GM04503 (cell line): ENCODE data around the gene PAK1.
"Not testable (repeated sequence)": the region's sequence is repeated elsewhere in the genome, so short reads cannot be mapped to it uniquely, and the experiment has no call there.

Source experiments
- DNase-seq: peaks from one replicate; pipeline ENCODE4 v3.0.0-alpha.2; 2012; ENCODE audit warnings: low read depth

PAK1 gene

DNA sequence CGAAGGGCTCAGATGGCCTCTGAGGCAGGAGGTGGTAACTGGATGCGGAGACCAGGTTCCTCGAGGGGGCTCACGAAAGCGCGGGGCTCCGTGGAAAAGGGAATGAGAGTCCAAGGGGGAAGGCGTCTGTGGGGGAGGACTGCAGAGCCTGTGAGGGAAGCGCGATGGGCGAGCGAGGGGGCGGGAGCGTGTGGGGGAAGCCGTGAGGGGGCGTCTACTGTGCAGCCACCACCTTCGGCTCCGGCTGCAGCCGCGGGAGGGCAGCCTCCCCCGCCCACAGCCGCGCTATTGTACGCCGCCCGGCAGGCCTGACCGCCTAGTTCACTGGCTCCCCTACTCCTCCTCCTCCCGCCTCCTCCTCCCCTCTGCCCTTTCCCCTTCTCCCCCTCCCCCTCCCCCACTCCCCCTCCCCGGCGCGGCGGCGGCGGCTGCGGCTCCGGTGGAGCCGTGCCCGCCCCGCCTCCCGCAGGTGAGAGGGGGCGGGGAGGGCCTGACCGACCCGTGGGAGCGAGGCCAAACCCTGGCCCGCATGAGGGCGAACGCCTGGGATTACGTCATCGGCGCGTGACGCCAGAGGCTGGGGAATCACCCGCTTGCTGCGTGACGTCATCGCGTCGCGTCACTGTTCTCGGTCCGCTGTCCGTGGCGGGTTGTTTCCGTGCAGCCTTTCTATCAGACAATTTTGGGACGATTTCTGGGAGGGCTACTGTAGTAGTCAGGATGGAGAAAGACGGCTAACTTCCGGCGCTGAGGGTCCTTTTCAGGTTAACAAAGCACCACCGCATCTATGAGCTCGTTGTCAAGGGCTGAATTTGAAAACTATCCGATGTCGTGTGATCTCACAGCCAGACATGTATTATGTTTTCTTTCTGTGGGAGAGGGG lies at the start of gene PAK1:
Gene PAK1, minus strand, starts transcription at position 294 of the 883 bp plus-strand sequence. CDS start 81,574 bp downstream, outside the sequence.
- no peak for DNase-seq

DNA sequence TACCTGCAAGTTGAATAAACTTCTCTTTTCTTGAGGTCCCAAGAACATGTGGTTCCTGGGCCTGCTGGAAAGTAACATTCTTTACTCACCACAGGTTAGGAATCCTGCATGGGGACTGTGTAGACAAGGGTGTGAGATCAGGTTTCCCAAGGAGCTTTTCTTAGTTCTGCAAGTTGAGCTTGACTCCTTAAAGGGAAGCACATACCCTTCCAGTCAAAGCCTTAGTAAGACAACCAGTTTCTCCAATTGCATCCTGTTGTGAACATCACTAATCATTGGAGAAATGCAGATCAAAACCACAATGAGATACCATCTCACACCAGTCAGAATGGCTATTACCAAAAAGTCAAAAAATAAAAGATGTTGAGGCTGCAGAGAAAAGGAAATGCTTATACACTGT lies 48.3 kb upstream of the PAK1 start:
- no peak for DNase-seq

DNA sequence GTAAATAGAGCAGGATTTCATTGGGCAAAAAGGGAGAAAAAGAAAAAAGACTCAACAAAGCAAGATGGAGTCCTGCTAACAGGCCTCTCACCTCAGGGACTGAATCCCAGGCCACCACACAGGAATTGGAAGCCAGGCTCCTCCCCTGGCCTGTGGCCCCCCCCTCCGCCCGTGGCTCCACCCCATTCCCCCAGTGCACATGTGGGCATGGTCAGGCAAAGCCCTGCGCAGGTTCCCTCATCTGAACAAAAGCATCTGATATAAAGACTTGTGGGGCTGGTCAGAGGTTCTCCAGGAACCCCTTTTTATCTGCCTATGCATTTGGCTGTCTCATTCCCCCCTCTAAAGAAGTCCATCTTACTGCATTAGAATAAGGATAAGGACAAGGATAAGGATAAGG lies 46.0 kb upstream of the PAK1 start:
- DNase-seq: no peak

DNA sequence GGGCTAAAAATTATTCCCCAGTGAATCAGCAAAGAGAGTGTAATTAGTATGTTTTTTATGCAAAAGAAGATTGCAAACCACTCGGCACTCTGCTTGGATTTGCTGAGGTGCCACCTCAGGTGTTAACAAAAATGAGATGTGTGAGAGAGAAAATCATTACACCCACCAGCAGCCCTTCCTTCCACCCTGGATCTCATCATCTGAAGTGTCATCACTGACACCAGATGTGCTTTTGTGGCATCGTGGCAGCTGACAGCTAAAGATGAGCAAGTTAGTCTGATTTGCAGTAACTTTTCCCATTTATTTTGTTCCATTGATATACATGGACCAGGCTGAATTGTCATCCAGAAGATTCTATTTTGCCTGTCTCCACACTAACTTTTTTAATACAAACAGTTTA lies 44.6 kb upstream of the PAK1 start:
- DNase-seq: no peak

DNA sequence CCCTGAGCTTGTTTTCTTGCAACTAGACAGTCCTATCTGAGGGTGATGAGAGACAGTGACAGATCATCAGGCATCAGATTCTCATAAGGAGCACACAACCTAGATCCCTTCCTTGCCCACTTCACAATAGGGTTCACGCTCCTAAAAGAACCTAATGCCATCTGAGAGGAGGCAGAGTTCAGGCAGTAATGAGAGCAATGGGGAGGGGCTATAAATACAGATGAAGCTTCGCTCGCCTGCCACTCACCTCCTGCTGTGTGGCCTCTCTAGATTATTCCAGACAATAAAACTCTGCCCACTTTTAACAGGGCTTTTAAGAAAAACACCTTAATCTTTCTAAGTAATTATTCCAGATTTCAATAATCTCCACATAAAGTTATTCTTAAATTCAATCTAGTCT lies 43.9 kb upstream of the PAK1 start:
- no peak for DNase-seq

DNA sequence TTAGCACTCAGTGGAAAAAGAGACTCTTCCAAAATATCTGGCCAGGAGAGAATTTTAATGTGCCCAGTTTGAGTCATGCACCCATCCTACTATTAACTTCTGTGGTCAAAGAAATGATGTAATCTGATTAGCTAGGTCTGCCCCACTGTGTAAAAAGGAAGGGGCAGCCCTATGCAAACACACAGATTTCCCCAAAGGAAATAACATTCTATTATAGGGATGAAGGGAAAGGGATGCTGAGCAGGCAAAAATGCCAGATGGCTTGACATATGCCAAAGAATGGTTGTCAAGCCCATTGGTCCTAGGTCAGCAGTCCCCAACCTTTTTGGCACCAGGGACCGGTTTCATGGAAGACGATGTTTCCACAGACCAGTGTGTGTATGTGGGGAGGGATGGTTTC lies 43.3 kb upstream of the PAK1 start:
- no peak for DNase-seq

DNA sequence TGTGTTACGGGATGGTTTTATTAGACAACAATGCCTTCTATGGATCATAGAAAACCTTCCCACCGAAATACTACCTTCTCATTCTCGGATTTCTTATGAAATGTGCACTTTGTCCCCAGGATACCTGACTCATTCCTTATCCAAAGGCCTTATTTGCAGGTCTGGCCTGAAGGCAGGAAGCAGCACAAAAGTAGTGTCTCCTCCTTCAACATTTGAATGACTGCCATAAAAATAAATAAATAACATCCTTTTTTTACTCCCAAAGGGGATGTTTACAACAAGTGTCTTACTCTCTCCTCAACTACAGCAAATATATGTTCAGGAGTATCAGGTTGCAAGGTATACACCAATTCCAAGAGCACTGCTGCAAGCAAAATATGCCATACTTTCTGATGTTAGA lies 41.6 kb upstream of the PAK1 start:
- no peak for DNase-seq

DNA sequence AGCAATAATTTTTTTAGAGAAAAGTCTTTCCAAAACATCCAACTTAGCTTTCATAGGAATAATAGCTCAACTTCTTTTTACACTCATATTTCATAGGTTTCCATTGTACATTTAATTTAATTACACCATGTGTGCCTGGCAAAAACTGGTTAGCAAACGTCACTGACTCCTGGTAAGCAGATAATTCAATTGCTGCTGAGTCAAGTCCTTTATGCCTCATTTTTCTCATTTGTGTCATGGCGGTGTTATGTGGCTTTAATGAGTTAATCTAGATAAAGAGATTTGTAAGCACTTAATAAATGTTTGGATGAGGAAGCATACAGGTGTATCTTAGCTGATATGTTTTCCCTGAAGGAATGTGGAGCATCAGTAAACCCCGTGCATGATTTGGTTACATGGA lies 41.2 kb upstream of the PAK1 start:
- DNase-seq: no peak

DNA sequence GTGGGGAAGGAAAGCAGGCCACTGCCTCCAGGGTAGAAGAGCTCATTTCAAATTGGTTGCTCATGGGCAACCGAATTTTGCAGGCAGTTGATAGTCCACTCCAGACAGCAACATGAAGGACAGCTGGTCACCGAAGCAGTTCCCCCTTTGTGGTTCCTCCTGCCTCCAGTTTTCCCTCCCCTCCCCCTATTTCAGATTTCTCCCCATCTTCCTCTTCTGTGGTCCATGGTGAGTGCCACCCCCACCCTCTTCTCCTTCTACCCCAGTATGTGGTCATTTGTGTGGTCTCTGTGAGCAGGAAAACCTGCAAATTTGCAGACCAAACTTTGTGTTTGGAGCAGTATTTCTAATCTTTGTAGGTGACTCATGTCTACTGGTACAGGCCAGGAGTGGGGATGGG lies 38.2 kb upstream of the PAK1 start:
- DNase-seq: no peak

DNA sequence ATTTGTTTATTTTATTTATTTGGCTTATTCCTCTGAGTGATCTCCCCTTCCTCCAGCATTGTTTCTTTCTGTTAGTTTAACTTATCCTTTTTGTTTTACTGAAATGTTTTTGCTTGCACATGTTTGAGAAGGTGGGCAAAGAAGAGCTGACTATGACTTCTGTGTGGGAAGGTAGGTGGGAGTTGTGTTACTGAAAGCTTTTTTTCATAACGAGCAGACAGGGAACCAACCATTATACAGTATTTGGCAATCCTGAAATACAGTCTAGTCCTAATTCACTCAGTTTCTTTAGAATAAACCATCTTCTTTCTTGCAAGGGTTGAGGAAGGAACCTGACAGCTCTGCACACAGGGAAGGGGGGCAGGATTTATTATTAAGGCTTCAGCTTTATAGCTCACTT lies 37.0 kb upstream of the PAK1 start:
- no peak for DNase-seq

DNA sequence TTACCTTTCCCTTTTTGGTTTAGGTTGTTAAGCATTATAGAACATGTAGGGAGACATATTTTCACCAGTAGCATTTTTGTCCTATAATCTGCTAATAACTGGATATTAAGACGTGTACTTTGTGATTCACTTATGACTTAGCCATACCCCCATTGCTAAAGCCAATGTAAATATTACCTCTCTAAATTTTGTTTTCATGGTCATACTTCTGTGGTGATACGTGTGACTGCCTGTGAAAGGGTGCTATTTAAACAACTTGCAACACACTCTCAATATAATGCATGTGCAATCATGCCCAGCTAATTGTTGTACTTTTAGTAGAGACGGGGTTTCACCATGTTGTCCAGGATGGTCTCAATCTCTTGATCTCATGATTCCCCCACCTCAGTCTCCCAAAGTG lies 36.2 kb upstream of the PAK1 start:
- no peak for DNase-seq

DNA sequence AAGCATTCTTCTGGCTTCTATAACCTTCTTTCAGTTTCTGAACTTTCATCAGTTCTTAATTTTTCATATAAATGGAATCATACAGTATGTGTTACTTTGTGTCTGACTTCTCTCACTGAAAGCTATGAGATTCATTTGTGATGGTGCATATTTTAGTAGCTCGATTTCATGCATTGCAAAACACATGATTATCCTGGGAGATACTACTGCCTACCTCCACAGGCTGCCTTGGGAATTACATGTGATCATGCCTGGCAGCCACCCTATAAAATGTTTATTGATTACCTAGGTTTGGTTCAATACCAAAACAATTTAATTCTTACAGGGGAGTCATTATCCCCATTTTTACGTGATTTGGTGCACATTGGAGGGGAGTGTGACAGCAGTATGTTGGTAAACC lies 34.1 kb upstream of the PAK1 start:
- DNase-seq: no peak

DNA sequence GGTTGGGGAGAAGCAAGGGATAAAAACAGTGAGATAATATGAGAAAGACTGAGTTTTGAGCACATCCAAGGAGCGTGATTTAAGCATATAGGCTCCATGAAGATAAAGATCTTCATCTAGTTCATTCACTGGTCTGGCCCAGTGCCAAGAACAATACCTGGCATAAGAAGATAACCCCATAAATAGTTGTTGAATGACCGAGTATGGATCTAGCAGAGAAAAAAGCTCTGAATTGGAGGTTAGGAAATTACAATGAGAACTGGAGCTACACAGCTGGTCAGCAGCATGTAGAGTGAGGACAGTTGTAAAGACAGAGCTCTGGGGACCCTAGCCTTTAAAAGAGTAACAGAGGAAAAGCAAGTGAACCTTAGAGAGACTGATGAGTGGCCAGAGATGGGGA lies 33.0 kb upstream of the PAK1 start:
- DNase-seq: no peak

DNA sequence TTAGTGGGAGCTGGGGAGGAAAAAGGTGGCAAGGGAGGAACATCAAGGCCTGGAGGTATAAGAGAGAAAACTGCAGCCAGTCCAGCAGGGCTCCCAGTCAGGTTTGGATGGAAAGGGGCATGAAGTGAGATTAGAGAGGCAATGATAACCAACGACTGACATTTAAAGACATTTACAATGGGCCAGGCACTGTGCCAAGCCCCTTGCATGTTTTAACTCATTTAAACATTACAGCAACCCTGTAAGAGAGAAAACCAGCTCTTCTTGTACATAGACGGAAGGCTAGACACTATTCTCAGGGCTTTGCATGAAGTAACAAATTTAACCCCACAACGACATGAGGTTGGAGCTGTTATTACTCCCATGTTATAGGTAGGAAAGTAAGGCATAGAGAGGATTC lies 32.1 kb upstream of the PAK1 start:
- no peak for DNase-seq

DNA sequence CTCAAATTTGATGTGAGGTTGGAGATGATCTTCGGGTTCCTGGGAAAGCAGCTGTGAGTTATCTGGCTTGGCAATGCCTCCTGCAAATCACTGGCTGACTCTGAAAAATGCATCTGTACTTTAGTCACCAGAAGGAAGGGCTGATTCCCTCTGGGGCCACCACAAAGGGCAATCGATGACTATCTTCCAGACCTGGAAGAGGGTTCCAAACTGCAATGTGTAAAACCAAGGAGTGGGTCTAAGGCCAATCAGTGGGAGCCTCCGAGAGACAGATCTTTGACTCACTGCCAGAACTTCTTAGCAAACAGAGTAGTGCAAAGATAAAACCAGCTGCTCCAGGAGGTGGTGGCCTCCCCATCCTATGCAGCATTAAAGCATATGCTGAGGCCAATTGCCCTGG lies 29.1 kb upstream of the PAK1 start:
- peak; percentile 12 for DNase-seq

DNA sequence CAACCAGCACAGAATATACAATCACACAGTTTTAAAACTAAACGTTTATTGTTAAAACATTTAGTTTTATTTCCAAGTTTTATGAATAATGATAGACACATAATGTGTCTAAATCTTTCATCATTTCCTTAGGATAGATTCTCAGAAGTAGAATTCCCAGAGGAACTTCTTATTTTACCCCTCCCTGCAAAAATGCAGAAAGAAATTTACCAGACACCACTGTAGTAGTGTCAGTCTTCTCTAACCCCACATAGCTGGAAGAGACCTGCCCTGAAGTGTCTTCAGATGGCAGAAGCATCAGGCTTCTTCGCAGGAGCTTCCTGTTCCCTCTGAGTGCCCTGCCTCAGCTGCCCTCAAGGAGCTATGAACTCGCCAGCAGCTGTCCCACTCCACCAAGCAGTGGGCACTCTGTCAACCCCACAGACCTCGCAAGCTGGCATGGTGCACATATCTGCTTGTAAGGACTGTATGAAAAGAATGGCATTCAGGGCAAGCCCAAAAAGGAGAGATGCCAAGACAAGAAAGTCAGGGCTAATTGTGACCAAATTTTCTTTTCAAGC lies 28.5 kb upstream of the PAK1 start:
- DNase-seq: no peak

DNA sequence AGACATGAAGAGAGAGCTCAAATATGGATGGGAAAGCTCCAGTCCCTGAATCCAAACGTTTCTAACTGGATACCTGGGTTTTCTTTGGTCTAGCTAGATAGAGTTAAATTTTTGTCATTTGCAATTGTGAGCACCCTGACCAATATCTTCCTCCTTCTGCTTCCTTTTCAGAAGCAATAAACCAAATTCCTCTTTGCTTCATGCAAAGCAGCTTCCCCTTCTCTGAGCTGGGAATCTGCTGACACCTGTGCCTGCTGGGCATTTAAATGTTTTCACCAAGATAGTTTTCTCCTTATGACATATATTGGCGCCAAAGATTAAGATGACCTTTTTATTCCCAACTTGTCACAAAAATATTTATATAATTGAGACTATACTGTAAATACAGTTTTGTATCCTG lies 27.9 kb upstream of the PAK1 start:
- no peak for DNase-seq

DNA sequence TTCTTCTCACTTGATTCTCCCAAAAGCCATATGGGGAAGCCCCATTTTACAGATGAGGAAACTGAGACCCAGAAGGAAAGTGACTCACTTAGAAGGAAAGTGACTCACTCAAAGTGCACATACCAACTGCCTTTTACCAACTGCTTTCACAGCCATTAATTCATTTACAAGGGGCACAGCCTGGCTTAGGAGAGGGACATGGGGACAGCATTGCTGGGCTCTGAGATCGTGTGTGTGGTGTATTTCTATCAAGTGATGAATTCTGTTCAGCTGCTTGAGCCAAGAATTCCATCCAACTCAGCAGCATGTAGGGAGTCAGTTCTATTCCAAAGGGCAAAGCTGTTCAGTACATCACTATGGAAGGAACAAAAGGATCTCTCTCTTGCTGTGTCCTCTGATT lies 23.5 kb upstream of the PAK1 start:
- no peak for DNase-seq

DNA sequence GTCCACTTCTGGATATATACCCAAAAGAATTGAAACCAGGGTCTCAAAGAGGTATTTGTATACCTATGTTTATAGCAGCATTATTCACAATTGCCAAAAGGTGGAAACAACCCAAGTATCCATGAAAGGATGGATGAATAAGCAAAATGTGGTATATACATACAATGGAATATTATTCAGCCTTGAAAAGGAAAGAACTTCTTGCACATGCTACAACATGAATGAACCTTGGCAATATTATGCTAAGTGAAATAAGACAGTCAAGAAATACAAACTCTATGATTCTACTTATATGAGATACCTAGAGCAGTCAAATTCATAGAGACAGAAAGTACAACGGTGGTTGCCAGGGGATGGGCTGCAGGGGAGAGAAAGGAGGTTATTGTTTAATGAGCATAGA lies 21.6 kb upstream of the PAK1 start:
- no peak for DNase-seq

DNA sequence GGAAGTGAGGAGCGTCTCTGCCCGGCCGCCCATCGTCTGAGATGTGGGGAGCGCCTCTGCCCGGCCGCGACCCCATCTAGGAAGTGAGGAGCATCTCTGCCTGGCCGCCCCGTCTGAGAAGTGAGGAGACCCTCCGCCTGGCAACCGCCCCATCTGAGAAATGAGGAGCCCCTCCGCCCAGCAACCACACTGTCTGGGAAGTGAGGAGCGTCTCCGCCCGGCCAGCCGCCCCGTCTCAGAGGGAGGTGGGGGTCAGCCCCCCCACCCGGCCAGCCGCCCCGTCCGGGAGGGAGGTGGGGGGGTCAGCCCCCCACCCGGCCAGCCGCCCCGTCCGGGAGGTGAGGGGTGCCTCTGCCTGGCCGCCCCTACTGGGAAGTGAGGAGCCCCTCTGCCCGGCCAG lies 16.1 kb upstream of the PAK1 start:
- not testable (repeated sequence) for DNase-seq

DNA sequence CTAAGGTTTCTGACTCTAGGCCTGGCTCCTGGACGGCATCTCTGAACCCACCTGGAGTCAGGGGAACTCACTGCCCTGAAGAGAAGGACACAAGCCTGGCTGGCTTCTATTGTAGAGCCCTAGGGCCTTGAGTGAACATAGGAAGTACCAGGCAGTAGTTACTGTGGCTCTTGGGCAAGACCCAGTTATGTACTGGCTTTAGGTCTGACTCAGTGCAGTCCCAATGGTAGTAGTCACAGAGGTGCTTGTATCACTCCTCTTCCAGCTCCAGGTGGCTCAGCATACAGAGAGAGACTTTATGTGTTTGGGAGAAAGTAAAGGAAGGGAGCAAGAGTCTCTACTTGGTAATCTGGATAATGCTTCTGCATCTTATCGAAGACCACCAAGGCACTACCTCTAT lies 13.9 kb upstream of the PAK1 start:
- DNase-seq: no peak

DNA sequence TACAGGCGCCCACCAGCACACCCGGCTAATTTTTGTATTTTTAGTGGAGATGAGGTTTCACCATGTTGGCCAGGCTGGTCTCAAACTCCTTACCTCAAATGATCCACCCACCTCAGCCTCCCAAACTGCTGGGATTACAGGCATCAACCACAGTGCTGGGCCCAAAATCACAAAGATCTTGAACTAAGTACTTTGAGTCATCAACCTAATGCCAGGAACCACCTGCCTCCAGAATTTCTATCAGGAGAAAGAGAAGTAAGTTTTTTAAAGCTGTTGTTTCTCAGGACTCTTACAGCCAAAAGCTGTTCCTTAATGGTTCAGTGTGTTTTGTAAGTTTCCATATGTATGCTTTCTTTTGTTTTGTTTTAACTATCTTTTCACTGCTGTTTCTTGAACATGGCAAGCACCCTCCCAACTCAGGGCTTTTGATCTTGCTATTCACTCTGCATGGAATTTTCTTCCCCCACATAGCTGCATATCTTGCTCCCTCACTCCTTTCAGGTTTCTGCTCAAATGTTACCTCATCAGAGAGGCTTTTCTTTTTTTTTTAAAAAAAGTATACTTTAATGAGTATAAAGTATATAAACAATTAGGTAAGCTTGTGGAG lies 6.0 kb upstream of the PAK1 start:
- no peak for DNase-seq

DNA sequence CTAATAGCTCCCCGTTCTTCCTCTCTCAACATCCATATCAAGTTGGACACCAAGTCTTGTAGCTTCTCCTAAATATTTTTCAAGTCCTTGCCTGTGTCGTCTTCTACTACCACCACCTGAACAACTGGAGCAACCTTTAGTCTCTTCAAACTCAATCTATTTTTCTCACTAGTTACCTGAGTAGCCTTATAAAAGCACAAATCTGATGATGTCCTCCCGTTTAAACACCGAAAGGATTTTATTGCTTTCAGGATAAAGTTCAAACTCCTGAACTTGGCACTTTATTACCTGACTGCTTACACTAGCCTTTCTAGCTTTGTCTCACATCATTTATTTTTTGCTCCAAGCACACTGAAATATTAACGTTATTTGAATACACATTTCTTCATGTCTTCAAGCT lies 1.3 kb upstream of the PAK1 start:
- DNase-seq: no peak

DNA sequence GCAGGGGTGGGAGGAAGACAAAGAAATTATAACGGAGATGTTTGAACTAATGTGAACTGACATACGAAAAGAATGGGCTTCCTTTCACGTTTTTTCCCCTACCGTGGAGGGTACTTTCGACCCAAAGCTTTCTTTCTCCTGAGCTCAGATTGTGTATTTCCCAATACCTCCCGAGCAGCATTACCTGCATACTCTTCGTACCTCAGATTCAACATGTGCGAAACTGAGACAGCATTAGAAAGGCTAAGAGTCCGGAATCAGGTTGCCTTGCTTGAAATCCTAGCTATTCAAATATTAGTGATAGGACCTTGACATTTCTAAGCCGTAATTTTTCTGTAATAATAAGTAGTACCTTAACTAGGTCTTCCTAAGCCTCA lies 778 bp upstream of the PAK1 start:
- DNase-seq: no peak
